ENCODE results near the gene YBX3. TPM values are rescaled to one million over a fixed set of nuclear protein-coding genes. Genes with fewer than 3 reads are reported as not detected.
A peak's percentile ranks its signal among the peaks of the same experiment; 100 is the strongest.

The YBX3 gene
- total RNA-seq, 1 donor from 2014 or later, result 198 TPM

DNA sequence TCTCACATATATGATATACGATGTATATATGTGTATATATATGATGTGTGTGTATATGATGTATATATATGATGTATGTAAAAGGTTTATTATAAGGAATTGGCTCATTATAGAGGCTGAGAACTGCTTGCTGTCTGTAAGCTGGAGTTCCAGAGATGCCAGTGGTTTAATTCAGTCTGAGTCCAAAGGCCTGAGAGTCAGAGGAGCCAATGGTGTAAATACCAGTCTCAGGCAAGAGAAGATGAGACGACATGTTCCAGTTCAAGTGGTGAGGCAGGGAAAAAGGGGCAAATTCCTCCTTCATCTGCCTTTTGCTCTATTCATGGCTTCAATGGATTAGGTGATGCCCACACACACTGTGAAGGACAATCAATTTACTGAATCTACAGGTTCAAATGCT lies 32.2 kb downstream of the YBX3 start:
- DNase-seq (ENCODE audit: low spot score), result no peak
- intact Hi-C loops (cut with micrococcal nuclease), result no loop called here
- Mint-ChIP-seq H3K27me3 (ENCODE audit: insufficient read depth) (peaks cover 4% of the 10 kb centered on the region), H3K4me1 (ENCODE audit: low read depth) (peaks cover 12% of the 10 kb centered on the region), H3K9me3 (peaks cover 25% of the 10 kb centered on the region), H3K27ac (no peak overlapping the region), H3K36me3 (ENCODE audit: low read depth) (peaks cover 4% of the 10 kb centered on the region), H3K4me3 (no peak overlapping the region)

DNA sequence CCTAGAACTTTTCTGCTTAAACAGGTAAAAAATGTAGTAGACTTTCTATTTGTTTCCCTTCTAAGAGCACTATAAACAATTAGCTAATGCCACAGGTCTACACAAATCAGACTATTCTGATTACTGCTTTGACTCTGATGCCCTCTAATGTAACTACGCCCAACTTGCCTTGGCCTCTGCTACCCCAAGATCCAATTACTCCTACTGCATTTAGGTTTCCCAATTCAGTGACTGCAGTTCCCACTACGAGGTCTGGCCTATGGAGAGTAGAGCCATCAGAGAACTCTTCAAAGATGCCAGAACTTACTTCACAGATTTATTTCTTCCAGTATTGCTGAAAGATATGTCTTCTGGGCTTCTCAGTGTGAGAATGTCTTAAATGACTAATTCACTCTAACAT lies 34.0 kb downstream of the YBX3 start:
- no peak for DNase-seq (ENCODE audit: low spot score)
- intact Hi-C loops (cut with micrococcal nuclease), result no loop called here
- Mint-ChIP-seq H3K4me3 (no peak overlapping the region), H3K9me3 (peaks cover 25% of the 10 kb centered on the region), H3K27me3 (ENCODE audit: insufficient read depth) (peaks cover 6% of the 10 kb centered on the region), H3K36me3 (ENCODE audit: low read depth) (peaks cover 3% of the 10 kb centered on the region), H3K27ac (no peak overlapping the region), H3K4me1 (ENCODE audit: low read depth) (no peaks in the 10 kb centered on the region)

DNA sequence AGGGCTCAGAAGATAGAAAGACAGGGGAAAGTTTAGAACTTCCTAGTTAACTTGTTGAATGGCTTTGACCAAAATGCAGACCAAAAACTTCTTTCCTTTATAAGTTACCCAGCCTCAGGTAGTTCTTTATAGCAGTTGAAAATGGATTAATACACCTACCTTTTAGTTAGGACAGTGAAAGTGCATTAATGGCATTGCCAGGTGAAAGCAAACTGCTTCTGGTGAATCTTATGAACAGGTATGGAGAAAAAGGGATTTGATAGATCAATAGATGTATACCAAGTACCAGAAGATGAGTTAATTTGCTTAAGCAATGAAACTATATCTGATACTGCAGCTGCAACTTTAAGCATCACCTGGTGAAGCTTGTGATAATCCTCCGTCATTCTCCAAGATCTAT lies 35.1 kb downstream of the YBX3 start:
- H3K4me3 Mint-ChIP-seq, result no peak overlapping the region
- H3K27me3 Mint-ChIP-seq (ENCODE audit: insufficient read depth), result peaks cover 7% of the 10 kb centered on the region
- no peak overlapping the region for H3K27ac Mint-ChIP-seq
- DNase-seq (ENCODE audit: low spot score), result no peak
- peaks cover 25% of the 10 kb centered on the region for H3K9me3 Mint-ChIP-seq
- H3K36me3 Mint-ChIP-seq (ENCODE audit: low read depth), result peaks cover 3% of the 10 kb centered on the region
- H3K4me1 Mint-ChIP-seq (ENCODE audit: low read depth), result no peaks in the 10 kb centered on the region
- intact Hi-C loops (cut with micrococcal nuclease), result no loop called here

DNA sequence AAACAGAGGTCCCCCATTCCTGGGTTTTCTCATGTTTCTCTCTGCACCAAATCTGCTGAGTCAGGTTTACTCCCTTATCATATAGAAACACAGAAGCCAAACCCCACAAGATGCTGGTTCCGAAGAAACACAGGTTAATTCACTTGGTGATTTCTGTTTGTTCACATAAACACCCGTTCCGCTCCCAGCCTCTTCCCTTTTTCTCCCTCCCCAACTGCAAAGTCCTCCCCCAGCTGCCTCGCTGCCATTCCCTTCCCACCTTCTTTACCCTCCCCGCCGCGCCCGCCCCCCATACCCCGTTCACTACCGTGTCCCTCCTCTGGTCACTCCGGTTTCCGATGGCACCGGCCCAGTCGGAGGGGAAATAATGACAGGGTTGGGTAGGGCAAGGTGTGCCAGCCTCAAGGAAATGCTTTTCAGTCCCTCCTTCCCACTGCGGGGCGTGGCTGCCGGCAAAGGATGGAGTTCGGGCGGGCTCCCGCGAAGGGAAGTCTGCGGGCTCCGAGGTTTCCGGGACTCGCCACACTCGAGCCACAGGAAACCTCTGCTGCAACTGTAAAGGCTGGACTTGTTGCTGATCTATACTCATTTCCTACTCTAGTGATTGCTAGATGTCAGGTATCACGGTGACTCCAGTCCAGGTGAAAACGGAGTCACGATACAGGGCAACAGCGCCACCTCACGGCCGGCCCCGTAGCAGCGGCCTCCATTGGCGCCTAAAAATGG lies 49.3 kb downstream of the YBX3 start, which contains the start of gene STYK1:
Gene STYK1 (minus strand): TSS at position 394 of the 726 bp plus-strand sequence. CDS start 39,434 bp downstream, outside the sequence.
- peak; percentile 73 for DNase-seq (ENCODE audit: low spot score)
- H3K36me3 Mint-ChIP-seq (ENCODE audit: low read depth), result peaks cover 6% of the 10 kb centered on the region
- intact Hi-C loops (cut with micrococcal nuclease), result loop anchor here (1.0 to 2.0 kb wide), 9 partner anchors 27 to 521 kb away; partner anchors contain the start of genes MAGOHB and YBX3
- H3K4me3 Mint-ChIP-seq, result peak within 1 kb of the TSS; percentile 86
- H3K4me1 Mint-ChIP-seq (ENCODE audit: low read depth), result peaks cover 74% of the 10 kb centered on the region
- H3K27me3 Mint-ChIP-seq (ENCODE audit: insufficient read depth), result peaks cover 35% of the 10 kb centered on the region
- peak within 1 kb of the TSS; percentile 72 for H3K27ac Mint-ChIP-seq
- H3K9me3 Mint-ChIP-seq, result no peaks in the 10 kb centered on the region

DNA sequence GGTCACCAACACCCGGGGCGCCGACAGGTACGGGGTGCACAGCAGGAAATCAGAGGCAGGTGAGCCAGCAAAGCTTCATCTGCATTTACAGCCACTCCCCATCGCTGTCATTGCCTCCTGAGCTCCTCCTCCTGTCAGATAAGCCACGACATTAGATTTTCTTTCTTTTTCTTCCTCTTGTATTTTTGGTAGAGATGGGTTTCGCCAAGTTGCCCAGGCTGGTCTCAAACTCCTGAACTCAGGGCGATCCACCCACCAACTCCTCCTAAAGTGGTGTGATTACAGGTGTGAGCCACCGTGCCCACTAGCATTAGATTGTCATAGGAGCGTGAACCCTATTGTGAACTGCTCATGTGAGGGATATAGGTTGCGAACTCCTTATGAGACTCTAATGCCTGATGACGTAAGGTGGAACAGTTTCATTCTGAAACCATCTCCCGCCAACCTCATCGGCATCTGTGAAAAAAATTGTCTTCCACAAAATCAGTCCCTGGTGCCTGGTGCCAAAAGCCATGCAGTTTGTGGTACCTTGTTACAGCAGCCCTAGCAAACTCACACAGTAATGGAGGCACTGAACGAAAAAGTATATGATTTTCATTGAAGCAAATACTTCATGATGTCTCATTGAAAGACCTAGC lies 50.8 kb downstream of the YBX3 start:
- H3K4me3 Mint-ChIP-seq, result no peak overlapping the region
- DNase-seq (ENCODE audit: low spot score), result no peak
- H3K4me1 Mint-ChIP-seq (ENCODE audit: low read depth), result peaks cover 71% of the 10 kb centered on the region

DNA sequence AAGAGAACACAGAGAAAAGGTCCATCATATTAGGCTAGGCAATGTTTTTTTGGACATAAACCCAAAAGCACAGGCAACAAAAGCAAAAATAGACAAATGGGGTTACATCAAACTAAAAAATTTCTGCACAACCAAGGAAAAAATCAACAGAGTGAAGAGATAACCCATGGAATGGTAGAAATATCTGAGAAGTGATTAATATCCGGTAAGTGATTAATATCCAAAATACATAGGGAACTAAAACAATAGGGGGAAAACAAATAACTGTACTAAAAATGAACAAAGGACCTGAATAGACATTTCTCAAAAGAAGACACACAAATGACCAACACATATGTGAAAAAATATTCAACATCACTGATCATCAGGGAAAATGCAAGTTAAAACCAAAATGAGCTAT lies 53.6 kb downstream of the YBX3 start:
- Mint-ChIP-seq H3K4me3 (no peak overlapping the region), H3K27ac (no peak overlapping the region), H3K4me1 (ENCODE audit: low read depth) (peaks cover 47% of the 10 kb centered on the region), H3K27me3 (ENCODE audit: insufficient read depth) (peaks cover 49% of the 10 kb centered on the region), H3K36me3 (ENCODE audit: low read depth) (peaks cover 2% of the 10 kb centered on the region), H3K9me3 (no peaks in the 10 kb centered on the region)
- DNase-seq (ENCODE audit: low spot score), result no peak
- intact Hi-C loops (cut with micrococcal nuclease), result no loop called here

More for the DNA sequence above, 50.8 kb downstream of the YBX3 start:
- no peak overlapping the region for H3K27ac Mint-ChIP-seq
- H3K36me3 Mint-ChIP-seq (ENCODE audit: low read depth), result peaks cover 3% of the 10 kb centered on the region
- H3K9me3 Mint-ChIP-seq, result no peaks in the 10 kb centered on the region
- H3K27me3 Mint-ChIP-seq (ENCODE audit: insufficient read depth), result peaks cover 43% of the 10 kb centered on the region
- intact Hi-C loops (cut with micrococcal nuclease), result no loop called here

DNA sequence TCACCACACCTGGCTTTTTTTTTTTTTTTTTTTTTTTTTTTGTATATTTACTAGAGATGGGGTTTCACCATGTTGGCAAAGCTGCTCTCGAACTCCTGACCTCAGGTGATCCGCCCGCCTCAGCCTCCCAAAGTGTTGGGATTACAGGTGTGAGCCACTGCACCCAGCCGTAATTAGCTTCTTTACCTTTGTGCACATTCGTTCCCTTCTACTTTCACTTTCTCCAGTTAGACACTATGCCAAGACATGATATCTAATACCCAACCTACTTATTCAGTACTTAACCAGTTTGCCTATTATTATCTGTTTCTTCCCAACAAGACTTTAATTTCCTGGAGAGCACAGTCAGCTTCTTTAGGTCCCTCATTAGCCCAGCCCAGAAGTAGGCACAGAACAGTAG lies 54.6 kb downstream of the YBX3 start:
- H3K4me1 Mint-ChIP-seq (ENCODE audit: low read depth), result peaks cover 37% of the 10 kb centered on the region
- intact Hi-C loops (cut with micrococcal nuclease), result no loop called here

DNA sequence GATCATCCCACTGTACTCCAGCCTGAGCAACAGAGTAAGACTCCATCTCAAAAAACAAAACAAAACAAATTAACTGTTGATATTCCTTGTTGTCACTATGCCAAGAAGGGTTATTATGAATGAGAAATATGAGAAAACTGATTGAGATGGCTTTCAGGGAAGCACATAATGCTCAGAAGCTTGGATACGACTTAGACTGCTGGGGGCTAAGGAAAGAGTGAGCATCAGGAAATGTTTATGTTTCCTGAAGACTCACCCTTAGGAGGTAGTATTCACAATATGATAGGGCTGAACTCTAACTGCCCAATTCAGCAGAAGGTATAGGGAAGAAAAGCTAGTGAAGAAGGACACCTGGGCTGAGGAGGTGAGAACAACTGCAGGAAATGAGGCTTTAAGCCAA lies 55.5 kb downstream of the YBX3 start:
- H3K4me1 Mint-ChIP-seq (ENCODE audit: low read depth), result peaks cover 28% of the 10 kb centered on the region
- H3K27me3 Mint-ChIP-seq (ENCODE audit: insufficient read depth), result peaks cover 46% of the 10 kb centered on the region
- H3K36me3 Mint-ChIP-seq (ENCODE audit: low read depth), result no peaks in the 10 kb centered on the region
- DNase-seq (ENCODE audit: low spot score), result no peak
- H3K27ac Mint-ChIP-seq, result no peak overlapping the region
- H3K4me3 Mint-ChIP-seq, result no peak overlapping the region
- intact Hi-C loops (cut with micrococcal nuclease), result no loop called here
- H3K9me3 Mint-ChIP-seq, result no peaks in the 10 kb centered on the region

More for the DNA sequence above, 54.6 kb downstream of the YBX3 start:
- peak overlapping the region; percentile 37 for H3K4me3 Mint-ChIP-seq
- no peaks in the 10 kb centered on the region for H3K9me3 Mint-ChIP-seq
- peaks cover 48% of the 10 kb centered on the region for H3K27me3 Mint-ChIP-seq (ENCODE audit: insufficient read depth)
- no peak for DNase-seq (ENCODE audit: low spot score)
- no peaks in the 10 kb centered on the region for H3K36me3 Mint-ChIP-seq (ENCODE audit: low read depth)
- peak overlapping the region; percentile 2 for H3K27ac Mint-ChIP-seq

DNA sequence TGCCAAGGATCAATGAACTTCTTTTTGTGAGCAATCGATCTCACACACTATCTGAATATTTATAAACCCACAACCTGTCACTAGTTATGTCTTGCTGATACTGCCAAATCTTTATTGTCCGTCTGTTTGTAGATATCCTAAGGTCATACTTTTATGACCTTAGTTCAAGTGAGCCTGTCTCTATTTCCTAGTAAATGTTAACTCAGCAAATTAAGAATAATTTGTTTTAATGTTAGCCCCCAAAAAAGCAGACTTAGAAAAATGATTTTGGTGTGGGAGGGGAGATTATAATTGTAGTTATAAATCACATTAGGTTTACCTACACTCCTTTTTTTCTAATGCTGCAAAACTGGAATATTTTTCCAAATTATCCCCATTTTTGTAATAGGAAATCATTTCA lies 58.6 kb downstream of the YBX3 start:
- Mint-ChIP-seq H3K9me3 (no peaks in the 10 kb centered on the region), H3K27me3 (ENCODE audit: insufficient read depth) (peaks cover 41% of the 10 kb centered on the region), H3K27ac (no peak overlapping the region), H3K4me3 (no peak overlapping the region), H3K4me1 (ENCODE audit: low read depth) (peaks cover 12% of the 10 kb centered on the region), H3K36me3 (ENCODE audit: low read depth) (no peaks in the 10 kb centered on the region)
- intact Hi-C loops (cut with micrococcal nuclease), result no loop called here
- DNase-seq (ENCODE audit: low spot score), result no peak

DNA sequence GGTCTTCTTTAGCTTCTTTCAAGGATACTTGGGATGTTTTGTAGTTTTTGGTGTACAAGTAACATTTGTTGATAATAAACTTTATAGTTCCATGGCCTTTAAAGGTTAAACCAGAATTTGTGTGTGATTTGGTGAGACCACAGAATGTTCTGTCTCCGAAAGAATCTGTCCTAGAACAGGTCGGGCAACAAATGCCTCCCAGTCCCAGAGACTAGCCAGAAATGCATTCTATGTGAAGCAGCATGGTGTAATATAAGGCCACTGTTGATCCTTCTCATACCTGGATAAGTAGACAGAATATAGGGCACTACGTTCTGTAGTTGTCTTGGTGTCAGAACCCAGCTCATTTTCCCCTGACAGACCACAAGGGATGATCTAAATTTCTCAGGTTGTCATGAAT lies 59.3 kb downstream of the YBX3 start:
- Mint-ChIP-seq H3K4me3 (no peak overlapping the region), H3K27ac (no peak overlapping the region), H3K4me1 (ENCODE audit: low read depth) (peaks cover 11% of the 10 kb centered on the region), H3K9me3 (no peaks in the 10 kb centered on the region), H3K36me3 (ENCODE audit: low read depth) (no peaks in the 10 kb centered on the region), H3K27me3 (ENCODE audit: insufficient read depth) (peaks cover 37% of the 10 kb centered on the region)
- intact Hi-C loops (cut with micrococcal nuclease), result no loop called here
- DNase-seq (ENCODE audit: low spot score), result no peak

DNA sequence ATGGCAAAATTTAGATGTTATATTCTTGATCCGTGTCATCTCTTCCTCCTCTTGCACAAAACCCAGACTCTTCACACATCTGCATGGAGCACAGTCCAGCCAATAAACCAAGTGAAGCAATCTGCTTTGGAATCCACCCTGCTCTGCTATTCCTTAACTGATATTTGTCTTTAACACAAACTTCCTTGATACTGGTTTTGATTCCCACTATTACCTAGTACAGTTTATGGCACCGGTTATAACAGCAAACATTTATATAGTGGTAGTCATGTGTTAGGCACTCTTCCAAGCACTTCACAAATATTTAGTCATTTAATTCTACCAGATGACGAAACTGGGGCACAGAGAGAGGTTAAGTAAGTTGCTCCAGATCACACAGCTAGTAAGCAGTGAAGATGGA lies 61.8 kb downstream of the YBX3 start:
- Mint-ChIP-seq H3K4me1 (ENCODE audit: low read depth) (no peaks in the 10 kb centered on the region), H3K27me3 (ENCODE audit: insufficient read depth) (peaks cover 34% of the 10 kb centered on the region), H3K9me3 (peaks cover 9% of the 10 kb centered on the region), H3K27ac (no peak overlapping the region), H3K4me3 (no peak overlapping the region), H3K36me3 (ENCODE audit: low read depth) (no peaks in the 10 kb centered on the region)
- intact Hi-C loops (cut with micrococcal nuclease), result no loop called here
- DNase-seq (ENCODE audit: low spot score), result no peak

DNA sequence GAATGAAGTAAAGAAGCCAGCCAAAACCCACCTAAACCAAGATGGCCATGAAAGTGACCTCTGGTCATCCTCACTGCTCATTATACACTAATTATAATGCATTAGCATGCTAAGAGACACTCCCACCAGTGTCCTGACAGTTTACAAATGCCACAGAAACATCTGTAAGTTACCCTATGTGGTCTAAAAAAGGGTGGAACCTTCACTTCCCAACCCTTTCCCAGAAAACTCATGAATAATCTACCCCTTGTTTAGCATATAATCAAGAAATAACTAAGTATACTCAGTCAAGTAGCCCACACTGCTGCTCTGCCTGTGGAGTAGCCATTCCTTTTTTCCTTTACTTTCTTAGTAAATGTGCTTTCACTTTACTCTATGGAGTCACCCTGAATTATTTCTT lies 69.1 kb downstream of the YBX3 start:
- peaks cover 17% of the 10 kb centered on the region for H3K27me3 Mint-ChIP-seq (ENCODE audit: insufficient read depth)
- H3K27ac Mint-ChIP-seq, result no peak overlapping the region
- H3K36me3 Mint-ChIP-seq (ENCODE audit: low read depth), result no peaks in the 10 kb centered on the region
- no peak for DNase-seq (ENCODE audit: low spot score)
- peaks cover 12% of the 10 kb centered on the region for H3K9me3 Mint-ChIP-seq
- intact Hi-C loops (cut with micrococcal nuclease), result no loop called here
- no peak overlapping the region for H3K4me3 Mint-ChIP-seq
- H3K4me1 Mint-ChIP-seq (ENCODE audit: low read depth), result no peaks in the 10 kb centered on the region

DNA sequence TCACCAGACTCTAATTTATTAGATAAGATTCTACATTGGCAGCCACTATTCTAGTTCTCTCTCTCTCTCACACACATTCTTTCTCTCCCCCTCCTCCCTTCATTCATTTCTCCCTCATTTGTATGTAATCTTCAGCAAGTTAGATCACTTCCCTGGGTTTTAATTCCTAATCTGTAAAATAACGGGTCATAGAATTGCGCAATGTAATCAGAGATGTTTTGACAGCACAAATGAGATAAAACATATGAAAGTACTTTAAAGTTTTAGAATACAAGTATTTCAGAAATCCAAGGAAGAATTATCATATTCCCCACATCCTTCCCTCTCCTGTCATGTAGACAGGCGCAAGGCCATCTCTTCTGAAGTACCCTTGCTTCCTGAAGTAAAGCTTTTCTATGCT lies 70.9 kb downstream of the YBX3 start:
- no peaks in the 10 kb centered on the region for H3K36me3 Mint-ChIP-seq (ENCODE audit: low read depth)
- peaks cover 19% of the 10 kb centered on the region for H3K9me3 Mint-ChIP-seq
- no peaks in the 10 kb centered on the region for H3K4me1 Mint-ChIP-seq (ENCODE audit: low read depth)
- H3K27me3 Mint-ChIP-seq (ENCODE audit: insufficient read depth), result peaks cover 9% of the 10 kb centered on the region
- no peak for DNase-seq (ENCODE audit: low spot score)
- H3K4me3 Mint-ChIP-seq, result no peak overlapping the region
- H3K27ac Mint-ChIP-seq, result no peak overlapping the region
- intact Hi-C loops (cut with micrococcal nuclease), result no loop called here

Measured in activated T-helper 1 cell treated with anti-CD3 and anti-CD28 coated beads, Interleukin-12 subunit alpha, Interleukin-12 subunit beta, Interleukin-2, Interleukin-4 antibody, amounts not matched to agents 30 ng/mL and 10 ng/mL and 1 ng/mL, durations not matched to agents 14 hours and 24 hours and 36 hours (primary cell).